ENCODE results near the gene EXOC3L4.

Gene EXOC3L4

GRCh38 chr14:103158688-103159087, 64.2 kb downstream of the EXOC3L4 start:
- Mint-ChIP-seq H3K4me1 (peaks cover 2% of the 10 kb centered on the region), H3K27ac (no peak overlapping the region), H3K27me3 (peaks cover 16% of the 10 kb centered on the region), H3K9me3 (peaks cover 2% of the 10 kb centered on the region), H3K4me3 (no peak overlapping the region), H3K36me3 (no peaks in the 10 kb centered on the region)
- DNase-seq (ENCODE audit: low spot score in 2 of 2) (no peak), ATAC-seq (ENCODE audit: low read depth) (no peak)
